Colon (tissue), 2 donors: ENCODE results near the gene MRPL2.
"Not testable (repeated sequence)": the region's sequence is repeated elsewhere in the genome, so short reads cannot be mapped to it uniquely, and the experiment has no call there.

ENCODE experiments used
- FAIRE-seq: peaks from 2 replicates; lab custom pipeline; 2012; peaks lifted over from hg19 to GRCh38; lab: Jason Lieb, UNC
- donor health status: control.
- donor health status: control.

The MRPL2 gene

GRCh38 chr6:43082806-43083655, 23.8 kb upstream of the MRPL2 start:
- FAIRE-seq: no peak

- not testable (repeated sequence) for FAIRE-seq
Measured at GRCh38 chr6:43081922-43082321, 22.7 kb upstream of the MRPL2 start.

- FAIRE-seq: no peak
Measured at GRCh38 chr6:43081043-43081442, 21.8 kb upstream of the MRPL2 start.

GRCh38 chr6:43078691-43079090, 19.5 kb upstream of the MRPL2 start:
- FAIRE-seq: no peak

- no peak for FAIRE-seq
Measured at GRCh38 chr6:43077981-43078511, 18.8 kb upstream of the MRPL2 start.

- no peak for FAIRE-seq
Measured at GRCh38 chr6:43077333-43077809, 18.1 kb upstream of the MRPL2 start.

- no peak for FAIRE-seq
Measured at GRCh38 chr6:43076464-43077332, 17.5 kb upstream of the MRPL2 start.

GRCh38 chr6:43075670-43076463, 16.6 kb upstream of the MRPL2 start, which contains the start of gene PTK7:
Gene PTK7, plus strand, starts transcription at chr6:43076314. Its CDS starts 175 bp downstream, at chr6:43076489.
- no peak for FAIRE-seq

GRCh38 chr6:43074847-43075669, 15.8 kb upstream of the MRPL2 start:
- no peak for FAIRE-seq

GRCh38 chr6:43070028-43070632, 10.9 kb upstream of the MRPL2 start:
- FAIRE-seq: no peak

GRCh38 chr6:43062818-43063217, 3.6 kb upstream of the MRPL2 start:
- no peak for FAIRE-seq

GRCh38 chr6:43061861-43062260, 2.6 kb upstream of the MRPL2 start:
- no peak for FAIRE-seq

GRCh38 chr6:43060755-43061633, 1.8 kb upstream of the MRPL2 start:
- no peak for FAIRE-seq

- no peak for FAIRE-seq
Measured at GRCh38 chr6:43060034-43060754, 960 bp upstream of the MRPL2 start.

GRCh38 chr6:43058531-43058930, 703 bp downstream of the MRPL2 start:
- FAIRE-seq: no peak

- no peak for FAIRE-seq
Measured at GRCh38 chr6:43055966-43056365, 3.3 kb downstream of the MRPL2 start.

GRCh38 chr6:43054206-43054943, 4.9 kb downstream of the MRPL2 start:
- no peak for FAIRE-seq
